Loucy (cell line): ENCODE data around the gene OR51A4.

ENCODE experiments used
- H2AFZ ChIP-seq: fragments of 200-600 bp; sonication (generic); 2 replicates; pipeline ENCODE4 v1.6.0; 2016; ENCODE audit warnings: antibody characterized with exemption, mild to moderate bottlenecking, low read length, moderate library complexity
- H3F3A ChIP-seq: fragments of 200-600 bp; 2 replicates; pipeline ENCODE4 v1.6.0; 2016; ENCODE audit warnings: antibody characterized with exemption, low read depth, mild to moderate bottlenecking
- H3K27me3 ChIP-seq: fragments of 200-600 bp; sonication (generic); 2 replicates; pipeline ENCODE4 v1.6.1; 2014; ENCODE audit warnings: low read length, mild to moderate bottlenecking; ENCODE audit not compliant: insufficient read depth, poor library complexity, severe bottlenecking
- H3K36me3 ChIP-seq: fragments of 200-600 bp; sonication (generic); 2 replicates; pipeline ENCODE4 v1.6.1; 2016; ENCODE audit warnings: low read length; ENCODE audit not compliant: insufficient read depth
- H3K4me1 ChIP-seq: fragments of 200-600 bp; sonication (generic); 2 replicates; pipeline ENCODE4 v1.5.1; 2014; ENCODE audit warnings: low read length, mild to moderate bottlenecking; ENCODE audit not compliant: insufficient read depth, poor library complexity, severe bottlenecking
- H3K4me2 ChIP-seq: fragments of 200-600 bp; sonication (generic); 2 replicates; pipeline ENCODE4 v1.6.0; 2014; ENCODE audit warnings: antibody characterized with exemption, low read length, low read depth, mild to moderate bottlenecking; ENCODE audit not compliant: poor library complexity, severe bottlenecking
- H3K4me3 ChIP-seq: fragments of 200-600 bp; sonication (generic); 2 replicates; pipeline ENCODE4 v1.5.1; 2014; ENCODE audit warnings: low read length, mild to moderate bottlenecking, mixed read lengths; ENCODE audit not compliant: poor library complexity, severe bottlenecking
- H3K79me2 ChIP-seq: fragments of 200-600 bp; sonication (generic); 2 replicates; pipeline ENCODE4 v1.6.1; 2014; ENCODE audit warnings: low read length; ENCODE audit not compliant: insufficient read depth
- H3K9ac ChIP-seq: fragments of 200-600 bp; sonication (generic); 2 replicates; pipeline ENCODE4 v1.6.0; 2014; ENCODE audit warnings: mild to moderate bottlenecking, low read depth, low read length, moderate library complexity; ENCODE audit not compliant: poor library complexity, severe bottlenecking
- H3K9me2 ChIP-seq: fragments of 200-600 bp; sonication (generic); replicated peaks from 2 replicates; pipeline ENCODE4 v1.6.1; 2016; ENCODE audit warnings: low read depth, low read length, mixed read lengths
- H3K9me3 ChIP-seq: fragments of 200-600 bp; sonication (generic); 2 replicates; pipeline ENCODE4 v1.6.1; 2014; ENCODE audit warnings: mild to moderate bottlenecking, antibody characterized with exemption, low read length, low read depth; ENCODE audit not compliant: insufficient read depth
- H4K20me1 ChIP-seq: fragments of 200-600 bp; sonication (generic); 2 replicates; pipeline ENCODE4 v1.6.0; 2014; ENCODE audit warnings: antibody characterized with exemption, low read length, mild to moderate bottlenecking; ENCODE audit not compliant: insufficient read depth, poor library complexity, severe bottlenecking
- EZH2phosphoT487 ChIP-seq: fragments of 200-600 bp; IDR thresholded peaks from 2 replicates; pipeline ENCODE4 v1.6.1; 2018; ENCODE audit warnings: antibody characterized with exemption, mild to moderate bottlenecking, moderate library complexity, borderline replicate concordance
- TF ChIP-seq, protein P1 (sequence below): fragments of 200-600 bp; sonication (generic); conservative IDR thresholded peaks from 2 replicates; pipeline ENCODE4 v1.5.1; 2014; ENCODE audit warnings: mild to moderate bottlenecking, antibody characterized with exemption, low read length

The OR51A4 gene

DNA sequence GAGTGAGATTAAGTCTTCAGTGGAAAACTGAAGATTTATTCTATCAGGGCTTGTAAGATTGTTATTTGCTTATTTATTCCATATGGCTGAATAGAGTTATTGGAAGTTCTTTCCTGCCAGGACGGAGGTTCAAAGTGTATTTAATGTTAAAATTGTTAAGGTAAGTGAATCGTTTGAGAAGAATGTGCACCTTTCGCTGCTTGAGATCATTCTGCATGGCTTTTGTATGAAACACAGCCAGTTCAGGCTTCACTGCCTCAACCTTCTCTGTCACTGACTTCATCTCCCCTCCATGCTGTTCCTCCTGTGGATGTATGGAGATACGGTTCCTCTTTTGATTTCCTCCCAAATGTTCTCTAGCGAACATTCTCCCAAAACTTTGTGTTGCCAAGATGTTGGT lies 28.0 kb upstream of the OR51A4 start:
- no peaks in the 10 kb centered on the region for H3K27me3 ChIP-seq

DNA sequence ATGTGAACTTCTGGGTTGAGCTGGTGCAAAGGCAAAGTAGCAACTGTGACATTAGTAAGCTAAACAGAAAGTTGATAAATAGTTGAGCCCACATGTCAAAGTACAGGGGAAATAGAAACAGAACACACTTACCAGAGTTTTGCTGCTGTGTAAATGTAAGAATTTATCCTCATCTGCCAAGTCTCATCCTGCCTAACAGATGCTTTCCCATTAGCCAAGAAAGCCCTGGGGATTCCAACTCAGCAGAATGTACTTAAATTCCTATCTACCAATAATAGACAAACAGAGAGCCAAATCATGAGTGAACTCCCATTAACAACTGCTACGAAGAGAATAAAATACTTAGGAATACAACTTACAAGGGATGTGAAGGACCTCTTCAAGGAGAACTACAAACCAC lies 15.4 kb upstream of the OR51A4 start:
- H2AFZ ChIP-seq, result no peak overlapping the region
- H3K9me3 ChIP-seq, result no peaks in the 10 kb centered on the region
- no peaks in the 10 kb centered on the region for H3F3A ChIP-seq
- H3K36me3 ChIP-seq, result no peaks in the 10 kb centered on the region
- no peak overlapping the region for H3K4me3 ChIP-seq
- H3K9ac ChIP-seq, result no peak overlapping the region
- no peak for TF ChIP-seq EZH2phosphoT487
- TF ChIP-seq, protein P1, sequence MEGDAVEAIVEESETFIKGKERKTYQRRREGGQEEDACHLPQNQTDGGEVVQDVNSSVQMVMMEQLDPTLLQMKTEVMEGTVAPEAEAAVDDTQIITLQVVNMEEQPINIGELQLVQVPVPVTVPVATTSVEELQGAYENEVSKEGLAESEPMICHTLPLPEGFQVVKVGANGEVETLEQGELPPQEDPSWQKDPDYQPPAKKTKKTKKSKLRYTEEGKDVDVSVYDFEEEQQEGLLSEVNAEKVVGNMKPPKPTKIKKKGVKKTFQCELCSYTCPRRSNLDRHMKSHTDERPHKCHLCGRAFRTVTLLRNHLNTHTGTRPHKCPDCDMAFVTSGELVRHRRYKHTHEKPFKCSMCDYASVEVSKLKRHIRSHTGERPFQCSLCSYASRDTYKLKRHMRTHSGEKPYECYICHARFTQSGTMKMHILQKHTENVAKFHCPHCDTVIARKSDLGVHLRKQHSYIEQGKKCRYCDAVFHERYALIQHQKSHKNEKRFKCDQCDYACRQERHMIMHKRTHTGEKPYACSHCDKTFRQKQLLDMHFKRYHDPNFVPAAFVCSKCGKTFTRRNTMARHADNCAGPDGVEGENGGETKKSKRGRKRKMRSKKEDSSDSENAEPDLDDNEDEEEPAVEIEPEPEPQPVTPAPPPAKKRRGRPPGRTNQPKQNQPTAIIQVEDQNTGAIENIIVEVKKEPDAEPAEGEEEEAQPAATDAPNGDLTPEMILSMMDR, result no peak
- H3K79me2 ChIP-seq, result no peaks in the 10 kb centered on the region
- no peaks in the 10 kb centered on the region for H4K20me1 ChIP-seq
- no peaks in the 10 kb centered on the region for H3K9me2 ChIP-seq
- no peaks in the 10 kb centered on the region for H3K4me1 ChIP-seq
- H3K4me2 ChIP-seq, result no peak overlapping the region
- no peaks in the 10 kb centered on the region for H3K27me3 ChIP-seq

More for the DNA sequence above, 28.0 kb upstream of the OR51A4 start:
- Histone ChIP-seq H3K9me2 (no peaks in the 10 kb centered on the region), H3F3A (no peaks in the 10 kb centered on the region), H3K79me2 (no peaks in the 10 kb centered on the region), H3K9me3 (0 out of 2 replicates have a peak, but pooled peaks cover 3% of the 10 kb centered on the region), H3K9ac (no peak overlapping the region), H3K36me3 (no peaks in the 10 kb centered on the region), H4K20me1 (no peaks in the 10 kb centered on the region), H3K4me2 (no peak overlapping the region), H3K4me3 (no peak overlapping the region), H3K4me1 (no peaks in the 10 kb centered on the region), H2AFZ (no peak overlapping the region)
- TF ChIP-seq, protein P1, result no peak
- TF ChIP-seq EZH2phosphoT487, result no peak

DNA sequence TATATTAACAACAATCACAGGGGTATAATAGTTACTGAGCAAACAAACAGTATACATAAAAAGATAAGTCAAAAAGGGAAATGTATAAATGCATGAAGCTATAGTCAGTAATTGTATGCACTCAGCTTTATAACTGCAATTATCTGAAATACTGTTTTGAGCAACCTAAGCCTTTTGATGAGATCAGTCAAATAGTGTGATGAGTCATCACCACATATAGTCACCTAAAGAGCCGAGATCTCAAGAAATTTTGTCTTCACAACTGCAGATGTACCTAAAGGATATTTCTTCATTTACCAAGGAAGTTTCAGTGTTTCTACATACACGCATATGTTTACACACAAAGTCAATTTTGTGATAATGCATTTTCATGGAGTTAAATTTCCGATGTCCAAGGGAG lies 13.5 kb upstream of the OR51A4 start:
- Histone ChIP-seq H2AFZ (no peak overlapping the region), H3K9me3 (no peaks in the 10 kb centered on the region), H3K4me1 (no peaks in the 10 kb centered on the region), H4K20me1 (no peaks in the 10 kb centered on the region), H3K79me2 (no peaks in the 10 kb centered on the region), H3F3A (no peaks in the 10 kb centered on the region), H3K27me3 (no peaks in the 10 kb centered on the region), H3K4me2 (no peak overlapping the region), H3K4me3 (no peak overlapping the region), H3K9me2 (no peaks in the 10 kb centered on the region), H3K36me3 (no peaks in the 10 kb centered on the region), H3K9ac (no peak overlapping the region)
- TF ChIP-seq, protein P1, result no peak
- TF ChIP-seq EZH2phosphoT487, result no peak
